ACHN (cell line): ENCODE measurements around the gene NEK8.
"Not testable (repeated sequence)": the region's sequence is repeated elsewhere in the genome, so short reads cannot be mapped to it uniquely, and the experiment has no call there.

Source experiments
- DNase-seq: peaks from one replicate; pipeline ENCODE4 v3.0.0-alpha.2; 2015
- in situ Hi-C: cut with HindIII; loops from 2 replicates; pipeline ENCODE4 v1.10.0; 2017; ENCODE audit warnings: low sequenced_read_pairs, low pct_ligation_motif_present, low pct_unique_long_range_greater_than_20kb

Gene NEK8

GRCh38 chr17:28706471-28707338, 21.9 kb upstream of the NEK8 start:
- no peak for DNase-seq
- in situ Hi-C loops, result no loop called here

DNA sequence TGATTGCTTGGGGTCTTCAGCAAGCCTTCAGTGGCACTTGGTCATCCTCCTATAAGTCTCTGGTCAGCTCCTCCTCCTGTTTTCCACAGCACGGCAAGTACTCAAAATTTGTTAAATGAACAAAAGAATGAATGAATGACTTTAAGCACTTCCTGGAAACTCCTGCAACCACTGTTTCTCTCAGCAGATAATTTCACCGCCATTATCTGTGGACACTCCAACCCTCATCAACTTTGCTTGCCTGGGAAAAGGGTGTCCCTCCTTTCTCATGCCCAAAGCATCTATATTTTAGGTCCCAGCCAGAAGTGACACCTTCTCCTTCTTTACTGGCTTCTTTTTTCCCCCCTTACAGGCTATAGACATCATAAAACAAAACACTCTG, 21.3 kb upstream of the NEK8 start:
- in situ Hi-C loops, result no loop called here
- no peak for DNase-seq

DNA sequence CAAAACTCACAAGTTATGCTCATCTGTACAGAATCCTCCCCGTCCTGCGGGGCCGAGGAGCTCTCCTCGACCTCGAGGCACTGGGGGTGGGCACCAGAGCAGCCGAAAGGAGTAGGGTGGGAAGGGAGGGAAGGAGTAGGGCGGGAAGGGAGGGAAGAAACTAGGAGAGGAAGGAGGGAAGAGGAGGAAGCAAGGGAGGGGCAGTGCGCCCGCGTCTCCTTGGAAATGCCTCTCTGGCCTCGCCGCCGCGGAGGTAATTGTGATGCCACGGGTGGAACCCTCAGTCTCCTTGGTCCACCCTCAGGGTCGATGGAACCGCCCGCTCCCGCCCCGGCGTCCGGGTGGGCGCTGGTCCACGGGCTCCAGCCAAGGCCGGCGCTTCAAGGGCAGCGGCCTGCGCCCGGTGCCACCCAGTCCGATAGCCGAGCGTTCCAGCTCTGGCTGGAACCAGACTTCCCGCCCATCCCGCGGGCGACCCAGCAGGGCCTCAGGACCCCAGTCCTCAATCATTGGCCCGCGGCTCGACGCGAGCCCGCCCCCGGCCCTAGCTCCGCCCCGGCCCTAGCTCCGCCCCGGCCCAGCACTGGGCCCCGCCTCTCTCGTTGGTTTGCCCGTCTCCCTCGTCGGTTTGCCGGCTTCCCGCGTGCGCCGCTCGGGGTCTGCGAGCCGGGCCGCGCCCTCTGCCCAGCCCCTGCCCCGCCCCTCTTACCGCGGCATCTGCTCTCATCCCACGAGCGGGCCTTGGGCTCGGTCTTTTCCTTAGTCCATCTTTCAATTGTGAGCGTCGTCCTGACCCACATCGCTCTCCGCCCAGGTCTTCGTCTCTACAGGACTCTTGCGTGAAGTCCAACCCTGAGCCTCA, 17.5 kb upstream of the NEK8 start:
- DNase-seq, result peak; percentile 90
- in situ Hi-C loops, result no loop called here

GRCh38 chr17:28711723-28712031, 16.9 kb upstream of the NEK8 start, which contains the start of gene PROCA1:
Gene PROCA1 (minus strand): TSS chr17:28711888. CDS start chr17:28711660, 228 bp downstream.
- in situ Hi-C loops, result no loop called here

GRCh38 chr17:28712032-28712704, 16.4 kb upstream of the NEK8 start:
- DNase-seq, result no peak
- in situ Hi-C loops, result no loop called here

More at GRCh38 chr17:28711723-28712031, 16.9 kb upstream of the NEK8 start, which contains the start of gene PROCA1:
- DNase-seq, result no peak

DNA sequence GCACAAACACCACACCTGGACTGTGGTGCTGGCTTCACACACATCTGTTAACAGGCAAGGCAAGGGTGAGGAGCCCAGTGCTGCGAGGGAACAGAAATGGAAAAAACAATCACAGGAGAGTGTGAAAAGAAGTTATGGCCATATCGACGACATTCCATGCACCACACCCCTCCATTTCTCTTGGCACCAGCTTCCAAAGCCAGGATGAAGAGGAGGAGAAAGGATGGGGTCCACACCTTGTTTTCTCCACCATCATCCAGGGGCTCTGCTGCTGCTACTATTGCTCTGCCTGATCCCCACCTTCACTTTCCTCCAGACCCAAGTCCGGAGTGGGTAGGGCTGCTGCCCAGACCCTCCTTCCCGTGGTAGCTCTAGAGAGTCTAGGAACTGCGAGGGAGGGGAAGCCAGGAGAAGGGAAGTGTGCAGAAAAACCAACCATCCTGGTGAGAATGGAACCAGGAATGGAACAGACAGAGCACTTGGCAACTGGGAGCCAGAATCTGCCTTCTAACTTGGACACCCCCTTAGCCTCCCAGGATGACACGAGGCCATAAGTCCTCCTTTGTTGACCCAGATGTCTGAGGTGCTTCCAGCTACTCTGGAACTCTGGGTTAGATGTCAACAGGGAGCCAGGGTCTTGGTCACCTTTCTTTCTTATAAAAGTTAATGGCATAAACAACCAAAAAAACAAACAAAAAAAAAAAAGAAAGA, 15.7 kb upstream of the NEK8 start:
- in situ Hi-C loops, result no loop called here
- DNase-seq, result no peak

GRCh38 chr17:28714281-28714680, 14.3 kb upstream of the NEK8 start:
- in situ Hi-C loops, result no loop called here

DNA sequence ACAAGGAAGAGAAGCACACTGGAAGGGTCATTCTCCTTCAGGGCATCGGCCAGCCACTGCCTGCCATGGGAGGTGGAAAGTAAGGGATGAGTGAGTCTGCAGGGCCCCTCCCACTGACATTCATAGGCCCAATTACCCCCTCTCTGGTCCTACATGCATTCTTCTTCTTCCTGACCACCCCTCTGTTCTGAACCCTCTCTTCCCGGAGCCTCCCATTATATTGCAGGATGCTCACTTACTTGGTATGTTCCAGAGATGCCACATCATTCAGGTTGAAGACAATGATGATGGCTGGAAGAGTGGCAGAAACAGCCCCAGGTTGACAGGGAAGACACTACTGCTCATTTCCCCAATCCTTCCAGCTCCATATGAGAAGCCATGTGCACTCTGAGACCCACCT, 13.4 kb upstream of the NEK8 start:
- in situ Hi-C loops, result no loop called here
- no peak for DNase-seq

More at GRCh38 chr17:28714281-28714680, 14.3 kb upstream of the NEK8 start:
- DNase-seq, result no peak

DNA sequence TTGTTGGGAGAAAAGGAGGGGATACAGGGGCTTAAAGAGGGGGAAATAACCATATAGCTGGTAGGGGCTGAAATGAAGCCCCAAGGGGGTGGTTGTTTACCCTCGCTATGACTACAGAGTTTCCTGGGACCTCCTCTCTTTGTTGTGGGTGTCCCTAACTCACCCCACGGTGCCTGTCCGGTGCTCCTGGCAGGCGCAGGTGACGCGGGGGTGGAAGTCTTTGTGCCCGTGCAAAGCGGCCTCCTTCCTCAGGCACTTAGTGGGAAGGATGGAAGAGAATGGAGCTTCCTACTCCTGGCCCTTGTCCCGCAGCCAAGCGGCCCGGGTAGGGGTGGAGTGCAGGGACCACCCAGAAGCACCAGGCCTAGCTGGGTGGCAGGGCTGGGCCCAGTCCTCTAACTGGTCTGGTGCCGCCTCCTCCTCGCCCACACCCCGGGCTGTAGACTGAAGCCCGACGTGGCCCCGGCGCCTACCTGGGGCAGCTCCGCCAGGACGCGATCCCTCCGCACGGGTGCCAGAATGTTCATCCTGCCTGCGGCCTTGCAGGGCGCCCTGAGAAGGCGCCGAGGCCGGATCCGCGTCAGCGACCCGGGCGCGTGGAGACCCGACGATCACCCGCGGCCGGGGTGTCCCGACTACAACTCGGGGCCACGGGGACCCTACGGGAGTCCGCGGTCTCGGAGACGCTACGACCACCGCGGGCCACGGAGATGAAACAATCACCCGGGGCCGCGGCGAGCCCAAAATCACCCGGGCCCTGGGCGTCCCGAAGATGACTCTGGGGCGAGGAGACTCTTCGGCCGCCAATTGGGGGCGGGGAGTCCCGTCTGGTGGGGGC, 11.6 kb upstream of the NEK8 start:
- in situ Hi-C loops, result no loop called here
- DNase-seq, result peak; percentile 56

GRCh38 chr17:28717578-28718332, 10.8 kb upstream of the NEK8 start, which contains the start of gene RAB34:
Gene RAB34 (minus strand): TSS chr17:28717868. CDS start chr17:28717266, 602 bp downstream.
- in situ Hi-C loops, result no loop called here
- DNase-seq, result peak; percentile 92

DNA sequence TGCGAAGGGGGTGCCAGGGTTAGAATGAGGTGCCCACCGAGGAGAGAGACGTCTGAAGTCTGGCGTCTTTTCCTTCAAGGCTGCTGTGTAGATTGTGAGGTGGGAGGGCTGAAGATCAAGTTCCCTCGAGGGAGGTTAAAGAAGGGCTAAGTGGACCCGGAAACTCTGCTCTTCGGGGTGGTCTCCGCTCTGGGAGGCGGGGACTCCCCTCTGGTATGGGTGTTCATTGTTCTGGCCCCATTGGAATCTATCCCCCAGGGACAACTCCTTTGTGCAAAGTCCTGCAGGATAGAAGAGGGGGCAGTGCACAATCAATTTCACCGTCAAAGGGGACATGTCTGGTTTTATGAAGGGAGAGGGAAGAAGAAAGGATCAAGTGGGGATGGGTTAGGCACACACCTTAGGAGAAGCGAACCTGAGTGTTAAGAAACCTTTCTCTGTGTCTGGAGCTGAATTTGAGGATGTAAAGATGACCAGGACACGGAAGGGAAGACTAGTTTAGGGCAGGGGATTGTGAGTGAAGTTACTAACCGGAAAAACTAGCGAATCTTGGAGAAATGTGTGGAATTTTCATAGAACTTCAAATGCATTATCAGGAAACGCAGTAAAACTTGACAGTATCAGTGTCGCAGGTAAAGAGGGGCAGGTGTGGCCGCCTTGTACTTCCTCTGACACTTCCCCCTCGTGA, 10.1 kb upstream of the NEK8 start:
- in situ Hi-C loops, result no loop called here
- no peak for DNase-seq

- no peak for DNase-seq
- in situ Hi-C loops, result no loop called here
These were observed 9.6 kb upstream of the NEK8 start for GRCh38 chr17:28719021-28719433.

DNA sequence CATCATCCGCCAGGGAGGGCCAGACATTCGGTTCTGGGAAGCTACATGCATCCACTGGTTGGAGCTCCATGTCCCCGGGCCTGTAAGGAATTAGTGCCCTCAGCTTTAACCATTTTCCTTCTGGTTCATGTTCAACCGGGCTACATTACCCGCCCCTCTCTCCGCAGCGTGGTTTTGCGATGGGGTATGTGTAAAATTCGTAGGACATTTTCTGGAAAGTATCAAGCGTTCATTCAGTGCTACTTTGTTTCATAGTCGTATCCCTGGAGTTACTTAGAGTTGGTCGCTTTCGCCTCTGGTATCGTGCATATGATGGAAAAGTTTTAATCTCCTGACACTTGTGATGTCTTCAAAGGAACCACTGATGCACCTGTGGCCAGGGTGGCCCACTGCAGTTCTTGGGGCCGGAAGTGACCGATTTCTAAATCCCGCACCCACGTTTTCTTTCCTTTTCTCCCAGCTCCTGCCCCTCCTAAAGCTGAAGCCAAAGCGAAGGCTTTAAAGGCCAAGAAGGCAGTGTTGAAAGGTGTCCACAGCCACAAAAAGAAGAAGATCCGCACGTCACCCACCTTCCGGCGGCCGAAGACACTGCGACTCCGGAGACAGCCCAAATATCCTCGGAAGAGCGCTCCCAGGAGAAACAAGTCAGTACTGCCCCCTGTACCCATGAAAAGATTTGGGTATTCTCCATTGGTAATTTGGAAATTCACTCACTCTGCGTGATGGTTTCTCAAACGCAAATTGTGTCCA, 8.2 kb upstream of the NEK8 start:
- DNase-seq, result no peak
- in situ Hi-C loops, result no loop called here

DNA sequence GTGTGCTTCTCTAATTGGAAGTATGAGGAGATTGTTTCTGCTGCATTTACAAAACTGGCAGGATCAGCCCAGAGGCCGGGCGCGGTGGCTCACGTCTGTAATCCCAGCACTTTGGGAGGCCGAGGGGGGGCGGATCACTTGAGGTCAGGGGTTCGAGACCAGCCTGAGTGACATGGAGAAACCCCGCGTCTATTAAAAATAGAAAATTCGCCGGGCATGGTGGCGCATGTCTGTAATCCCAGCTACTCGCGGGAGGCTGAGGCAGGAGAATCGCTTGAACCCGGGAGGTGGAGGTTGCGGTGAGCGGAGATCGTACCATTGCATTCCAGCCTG, 7.6 kb upstream of the NEK8 start:
- in situ Hi-C loops, DNase-seq: not testable (repeated sequence)

GRCh38 chr17:28722417-28723158, 6.0 kb upstream of the NEK8 start:
- DNase-seq, result no peak
- in situ Hi-C loops, result no loop called here
